Gastrocnemius medialis (tissue), 4 donors: ENCODE data around the gene WASL. TPM values are rescaled to one million over a fixed set of nuclear protein-coding genes. Genes with fewer than 3 reads are reported as not detected.
A peak's percentile ranks its signal among the peaks of the same experiment; 100 is the strongest.

Experiments
- ATAC-seq, 2 donors: fragments of 150-250 bp; one replicate each; pipeline ENCODE4 v1.9.1; 2016
- DNase-seq, 2 donors: peaks; one replicate each; pipeline ENCODE4 v3.0.0-alpha.2; 2019
- H3K27ac ChIP-seq, 4 donors: fragments of 200-600 bp; sonication (generic); 1 replicate in 1 of 4; 2 replicates in 3 of 4; pipeline ENCODE4 v1.5.1; 2016 to 2018; ENCODE audit warnings: mild to moderate bottlenecking in 2 of 4, moderate library complexity in 1 of 4
- H3K27me3 ChIP-seq, 3 donors: fragments of 200-600 bp; sonication (generic) in 2 of 3; 1 replicate in 1 of 3; 2 replicates in 2 of 3; pipeline versions ENCODE4 v1.5.1 to v1.6.0; 2016 to 2019; ENCODE audit warnings: mild to moderate bottlenecking in 1 of 3, moderate library complexity in 1 of 3
- H3K36me3 ChIP-seq, 2 donors: fragments of 200-600 bp; sonication (generic) in 1 of 2; one replicate each; pipeline ENCODE4 v1.5.1; 2017 to 2018
- H3K4me1 ChIP-seq, 2 donors: fragments of 200-600 bp; sonication (generic) in 1 of 2; one replicate each; pipeline ENCODE4 v1.5.1; 2016 to 2017; ENCODE audit warnings: mild to moderate bottlenecking in 2 of 2
- H3K4me3 ChIP-seq, 4 donors: fragments of 200-600 bp; sonication (generic) in 3 of 4; 1 replicate in 1 of 4; 2 replicates in 3 of 4; pipeline ENCODE4 v1.5.1; 2016 to 2019; ENCODE audit warnings: mild to moderate bottlenecking in 2 of 4
- H3K9me3 ChIP-seq, 3 donors: fragments of 200-600 bp; sonication (generic) in 2 of 3; 1 replicate in 1 of 3; 2 replicates in 2 of 3; pipeline ENCODE4 v1.5.1; 2016 to 2019
- CTCF ChIP-seq, 5 experiments: fragments of 450-650 bp in 3 of 5; fragments of 200-600 bp in 2 of 5; sonication (generic) in 2 of 5; IDR thresholded peaks in 4 of 5; conservative IDR thresholded peaks in 1 of 5; 1 replicate in 4 of 5; 2 replicates in 1 of 5; pipeline ENCODE4 v1.5.1; 2016 to 2019; ENCODE audit warnings: antibody characterized with exemption in 5 of 5, mild to moderate bottlenecking in 3 of 5, moderate library complexity in 3 of 5
- POLR2A ChIP-seq, 2 donors: fragments of 450-650 bp; IDR thresholded peaks; one replicate each; pipeline ENCODE4 v1.6.1; 2017; ENCODE audit warnings: antibody characterized with exemption in 2 of 2, mild to moderate bottlenecking in 2 of 2, moderate library complexity in 2 of 2
- in situ Hi-C, 4 donors: fragments of 200-750 bp; cut with MboI; loops; one replicate each; pipeline versions ENCODE4 v1.15.0 to v1.8.0; 2017; ENCODE audit warnings: low sequenced_read_pairs in 4 of 4
- intact Hi-C: fragments of 100-400 bp; cut with DNase I; formaldehyde crosslinking; loops from one replicate; pipeline ENCODE4 v1.15.1; 2023; ENCODE audit warnings: low total_unique reads
- total RNA-seq, 4 donors: library from RNA; depleted of rRNA; stranded (reverse); fragments of >200 nt; gene quantifications; one replicate each; pipeline versions ENCODE4 v1.1.0 to v1.2.3, GENCODE V29; 2016

The WASL gene
- total RNA-seq, 4 donors from 2014 or later = 29.0 to 40.4 (median 33.0) TPM

GRCh38 chr7:123681561-123681960, 67.2 kb downstream of the WASL start:
- in situ Hi-C loops (loop anchor here (10.0 to 25.0 kb wide), 2 partner anchors 181 to 183 kb away; no protein-coding TSS in a partner anchor), intact Hi-C loops (loop anchor here (2.0 to 5.0 kb wide), 3 partner anchors 39 to 99 kb away; partner anchors contain the start of gene WASL)
- ATAC-seq = peak; percentile 67 to 89
- peak in 1 of 2 donors; percentile 64 for DNase-seq
- Histone ChIP-seq H3K4me1 (peaks cover 47 to 54% of the 10 kb centered on the region in 2 donors), H3K27ac (peak overlapping the region; percentile 75 to 85 (median 80)), H3K4me3 (no peak overlapping the region), H3K27me3 (no peaks in the 10 kb centered on the region), H3K36me3 (peaks cover 0 to 8% of the 10 kb centered on the region in 2 donors), H3K9me3 (no peaks in the 10 kb centered on the region)
- TF ChIP-seq POLR2A (IDR thresholded peaks at IDR 0.05) (no peak), CTCF (IDR thresholded peaks at IDR 0.05 in 4 of 5, conservative IDR thresholded peaks at IDR 0.05 in 1 of 5) (no peak)

GRCh38 chr7:123680580-123680979, 68.2 kb downstream of the WASL start:
- Histone ChIP-seq H3K36me3 (peaks cover 0 to 8% of the 10 kb centered on the region in 2 donors), H3K9me3 (no peaks in the 10 kb centered on the region), H3K4me3 (no peak overlapping the region), H3K27me3 (no peaks in the 10 kb centered on the region), H3K4me1 (peaks cover 52 to 61% of the 10 kb centered on the region in 2 donors), H3K27ac (peak overlapping the region; percentile 75 to 85 (median 80))
- intact Hi-C loops (loop anchor here (2.0 to 5.0 kb wide), 3 partner anchors 38 to 98 kb away; partner anchors contain the start of gene WASL), in situ Hi-C loops (loop anchor here (10.0 to 25.0 kb wide), 2 partner anchors 182 to 184 kb away; no protein-coding TSS in a partner anchor)
- ATAC-seq (no peak), DNase-seq (no peak)
- TF ChIP-seq POLR2A (IDR thresholded peaks at IDR 0.05) = no peak
- no peak for TF ChIP-seq CTCF (IDR thresholded peaks at IDR 0.05 in 4 of 5, conservative IDR thresholded peaks at IDR 0.05 in 1 of 5)

GRCh38 chr7:123679614-123680013, 69.2 kb downstream of the WASL start:
- in situ Hi-C loops (loop anchor here (10.0 to 25.0 kb wide), 2 partner anchors 183 to 185 kb away; no protein-coding TSS in a partner anchor), intact Hi-C loops (loop anchor here (2.0 to 5.0 kb wide), 4 partner anchors 17 to 97 kb away; partner anchors contain the start of gene WASL)
- DNase-seq (peak; percentile 72 to 77), ATAC-seq (peak; percentile 77 to 93)
- Histone ChIP-seq H3K4me1 (peaks cover 62 to 71% of the 10 kb centered on the region in 2 donors), H3K4me3 (no peak overlapping the region), H3K9me3 (no peaks in the 10 kb centered on the region), H3K27ac (peak overlapping the region; percentile 75 to 85 (median 80)), H3K27me3 (no peaks in the 10 kb centered on the region), H3K36me3 (peaks cover 0 to 8% of the 10 kb centered on the region in 2 donors)
- TF ChIP-seq POLR2A (IDR thresholded peaks at IDR 0.05) (no peak), CTCF (IDR thresholded peaks at IDR 0.05 in 4 of 5, conservative IDR thresholded peaks at IDR 0.05 in 1 of 5) (no peak)

- TF ChIP-seq POLR2A (IDR thresholded peaks at IDR 0.05) (no peak), CTCF (IDR thresholded peaks at IDR 0.05 in 4 of 5, conservative IDR thresholded peaks at IDR 0.05 in 1 of 5) (no peak)
- no peaks in the 10 kb centered on the region for H3K27me3 ChIP-seq
- intact Hi-C loops = no loop called here
- in situ Hi-C loops = loop anchor here in 1 of 4 donors (25.0 kb wide), 1 partner anchor 185 kb away; no protein-coding TSS in a partner anchor
- no peaks in the 10 kb centered on the region for H3K36me3 ChIP-seq
- no peak overlapping the region for H3K4me3 ChIP-seq
- ATAC-seq (no peak), DNase-seq (no peak)
- H3K27ac ChIP-seq = peak overlapping the region in 3 of 4 donors; percentile 11 to 82 (median 51)
- no peaks in the 10 kb centered on the region for H3K9me3 ChIP-seq
- H3K4me1 ChIP-seq = peaks cover 69 to 82% of the 10 kb centered on the region in 2 donors
Observed at GRCh38 chr7:123677061-123677715, 71.6 kb downstream of the WASL start.
